Activated T-helper 9 cell treated with anti-CD3 and anti-CD28 coated beads, Interleukin-2, amount 50 U/mL, for 16 hours (primary cell): ENCODE results near the gene TSC22D3.
A peak's percentile ranks its signal among the peaks of the same experiment; 100 is the strongest.
"Not testable (repeated sequence)": the region's sequence is repeated elsewhere in the genome, so short reads cannot be mapped to it uniquely, and the experiment has no call there.

Experiments used
- DNase-seq: peaks from one replicate; pipeline ENCODE4 v3.0.0-alpha.2; 2020; ENCODE audit warnings: low read depth

The TSC22D3 gene

GRCh38 chrX:107682256-107682655, 93.3 kb downstream of the TSC22D3 start:
- no peak for DNase-seq

GRCh38 chrX:107678957-107679740, 96.4 kb downstream of the TSC22D3 start:
- peak; percentile 42 for DNase-seq

GRCh38 chrX:107677909-107678308, 97.7 kb downstream of the TSC22D3 start:
- no peak for DNase-seq

GRCh38 chrX:107677501-107677901, 98.1 kb downstream of the TSC22D3 start:
- DNase-seq = no peak

- DNase-seq = peak; percentile 36
These were observed 98.8 kb downstream of the TSC22D3 start for GRCh38 chrX:107676559-107677378.

GRCh38 chrX:107675823-107676555, 99.6 kb downstream of the TSC22D3 start:
- DNase-seq = no peak

- no peak for DNase-seq
These were observed 100.3 kb downstream of the TSC22D3 start for GRCh38 chrX:107675365-107675654.

GRCh38 chrX:107674480-107675364, 100.9 kb downstream of the TSC22D3 start:
- peak; percentile 17 for DNase-seq

GRCh38 chrX:107673933-107674479, 101.6 kb downstream of the TSC22D3 start:
- peak; percentile 87 for DNase-seq

- no peak for DNase-seq
These were observed 102.2 kb downstream of the TSC22D3 start for GRCh38 chrX:107673431-107673830.

- DNase-seq = peak; percentile 77
These were observed 102.6 kb downstream of the TSC22D3 start for GRCh38 chrX:107672955-107673378.

- DNase-seq = not testable (repeated sequence)
These were observed 104.3 kb downstream of the TSC22D3 start for GRCh38 chrX:107671256-107671655.

GRCh38 chrX:107669885-107670628, 105.5 kb downstream of the TSC22D3 start:
- DNase-seq = no peak

- DNase-seq = no peak
These were observed 106.3 kb downstream of the TSC22D3 start for GRCh38 chrX:107669261-107669660.

- DNase-seq = not testable (repeated sequence)
These were observed 106.9 kb downstream of the TSC22D3 start for GRCh38 chrX:107668710-107669109.

- no peak for DNase-seq
These were observed 108.2 kb downstream of the TSC22D3 start for GRCh38 chrX:107667426-107667825.

GRCh38 chrX:107666931-107667330, 108.7 kb downstream of the TSC22D3 start:
- no peak for DNase-seq
